Fibroblast of mammary gland (primary cell): Measurements from ENCODE around the gene CD300LB.
"Not testable (repeated sequence)": the region's sequence is repeated elsewhere in the genome, so short reads cannot be mapped to it uniquely, and the experiment has no call there.

Source experiments
- DNase-seq: peaks from one replicate; pipeline ENCODE4 v3.0.0-alpha.2; 2010; ENCODE audit warnings: low read depth
- H3K4me3 ChIP-seq: 2 replicates; pipeline ENCODE4 v1.5.1; 2011; ENCODE audit warnings: low read depth, mild to moderate bottlenecking, low read length, moderate library complexity; ENCODE audit not compliant: control insufficient read depth
- CTCF ChIP-seq: conservative IDR thresholded peaks from 2 replicates; pipeline ENCODE4 v1.5.1; 2011; ENCODE audit warnings: low read depth, low read length, inconsistent platforms; ENCODE audit not compliant: control insufficient read depth, insufficient read depth

Gene CD300LB

DNA sequence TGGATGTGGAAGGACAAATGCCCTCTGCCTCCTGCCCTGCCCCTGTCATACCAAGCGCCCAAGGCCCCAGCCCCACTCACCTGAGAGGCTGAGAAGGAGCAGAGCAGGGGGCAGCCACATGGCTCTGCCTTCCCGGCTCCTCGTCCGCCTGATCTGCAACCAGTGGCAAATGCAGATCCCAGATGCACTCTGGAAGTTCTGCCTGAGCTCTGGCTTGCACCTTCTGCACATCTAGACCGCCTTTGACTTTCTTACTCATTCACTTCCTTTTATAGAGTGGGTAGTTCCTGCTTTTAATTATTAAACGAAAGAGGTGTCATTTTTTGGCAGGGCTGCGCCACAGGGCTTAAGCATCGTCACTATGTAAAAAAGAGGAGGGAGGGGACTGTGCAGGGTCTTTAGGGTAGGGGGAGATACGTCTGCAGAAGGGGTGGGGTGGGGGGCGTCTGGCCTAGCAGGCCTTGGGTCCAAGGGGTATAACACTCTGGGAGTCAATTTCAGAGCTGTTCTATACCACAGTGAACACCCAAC is at the start of gene CD300LB:
Gene CD300LB, minus strand, starts transcription at position 245 of the 531 bp plus-strand sequence. Its CDS starts 125 bp downstream, at position 120.
- no peak for TF ChIP-seq CTCF
- no peak for DNase-seq
- H3K4me3 ChIP-seq = no peak within 1 kb of the TSS

DNA sequence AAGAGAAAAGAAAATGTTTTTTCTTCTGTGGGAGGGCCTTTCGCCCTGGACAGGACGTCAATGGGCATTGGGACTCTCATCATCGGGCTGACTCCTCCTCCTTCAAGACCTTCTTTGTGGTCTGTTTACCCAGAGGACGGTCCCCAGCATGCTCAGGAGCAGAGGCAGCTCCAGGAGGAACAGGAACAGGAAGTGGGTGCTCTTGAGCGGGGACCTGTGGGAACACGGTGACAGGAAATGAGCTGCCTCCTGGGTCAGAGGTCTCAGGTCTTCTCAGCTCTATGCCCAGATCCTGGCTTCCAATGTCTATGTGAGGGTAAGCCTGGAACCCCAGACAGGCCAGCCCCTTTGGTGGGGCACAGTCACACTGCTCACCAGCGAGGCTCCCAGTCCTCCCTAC is 48.6 kb upstream of the CD300LB start:
- H3K4me3 ChIP-seq = no peak overlapping the region
- DNase-seq = no peak
- TF ChIP-seq CTCF = no peak

GRCh38 chr17:74578979-74579378 is 47.7 kb upstream of the CD300LB start:
- no peak for TF ChIP-seq CTCF
- DNase-seq = no peak
- no peak overlapping the region for H3K4me3 ChIP-seq

DNA sequence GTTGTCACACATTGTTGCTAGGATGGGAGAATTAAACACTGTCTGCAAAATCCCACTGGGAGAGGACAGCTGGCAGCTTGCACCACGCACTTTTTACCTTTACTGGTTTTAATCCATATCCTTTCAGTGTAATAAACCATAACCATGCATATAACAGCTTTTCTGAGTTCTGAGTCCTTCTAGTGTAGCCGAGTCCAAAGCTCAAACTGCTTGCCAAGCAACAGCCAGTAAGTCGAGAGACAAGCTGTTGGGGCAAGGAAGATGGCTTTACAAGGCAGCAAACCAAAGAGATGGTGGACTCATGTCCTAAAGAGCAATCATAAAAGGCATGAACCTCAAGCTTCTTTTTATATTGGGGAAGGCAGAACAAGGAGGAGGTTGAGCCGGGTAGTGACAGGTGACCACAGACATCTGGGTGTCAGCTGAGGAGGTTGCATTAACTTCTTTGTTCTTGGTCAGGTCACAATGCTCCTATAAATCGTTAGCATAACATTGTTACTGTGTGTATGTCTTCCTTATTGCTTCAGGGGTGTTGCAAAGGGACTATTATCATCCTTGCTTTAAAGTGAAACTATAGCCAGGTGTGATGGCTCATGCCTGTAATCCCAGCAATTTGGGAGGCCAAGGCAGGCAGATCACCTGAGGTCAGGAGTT is 43.3 kb upstream of the CD300LB start:
- H3K4me3 ChIP-seq = no peak overlapping the region
- no peak for DNase-seq
- TF ChIP-seq CTCF = no peak

GRCh38 chr17:74573635-74574034 is 42.4 kb upstream of the CD300LB start:
- H3K4me3 ChIP-seq, DNase-seq: not testable (repeated sequence)

DNA sequence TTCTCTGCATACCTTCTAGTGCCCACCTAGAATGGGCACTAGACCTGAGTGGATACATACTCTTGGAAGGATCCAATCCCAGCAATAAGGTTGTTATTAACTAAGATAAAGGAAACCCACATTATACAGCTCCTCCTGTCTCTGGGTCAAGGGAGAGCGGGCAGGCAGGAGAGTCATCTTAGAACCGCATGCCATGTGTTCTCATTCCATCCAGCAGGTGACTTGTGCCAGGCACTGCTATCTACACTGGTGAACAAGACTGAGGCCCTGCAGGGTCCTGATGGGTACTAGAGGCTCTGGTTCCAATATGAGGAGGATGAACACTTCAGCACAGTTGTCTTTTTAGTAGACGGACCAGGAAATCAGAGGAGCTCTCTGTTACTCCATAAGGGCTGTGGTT is 41.9 kb upstream of the CD300LB start:
- H3K4me3 ChIP-seq = no peak overlapping the region
- no peak for DNase-seq
- TF ChIP-seq CTCF = no peak

GRCh38 chr17:74571621-74572270 is 40.5 kb upstream of the CD300LB start:
- no peak for DNase-seq
- no peak overlapping the region for H3K4me3 ChIP-seq
- no peak for TF ChIP-seq CTCF
